Heart right ventricle (tissue), 16 donors: ENCODE measurements around the gene SRSF6. TPM values are rescaled to one million over a fixed set of nuclear protein-coding genes. Genes with fewer than 3 reads are reported as not detected.

Source experiments
- ATAC-seq, 8 donors: fragments of 200-7000 bp; cut with Tn5 transposase; one replicate each; pipeline ENCODE4 v1.9.1; 2020; ENCODE audit warnings: mild to moderate bottlenecking in 8 of 8, moderate library complexity in 8 of 8, moderate number of reproducible peaks in 1 of 8
- DNase-seq, 2 donors: peaks; one replicate each; pipeline ENCODE4 v3.0.0-alpha.2; 2020
- H3K27ac ChIP-seq, 10 donors: fragments of 200-600 bp; sonication (generic) in 2 of 10; one replicate each; pipeline versions ENCODE4 v1.5.0 to v1.8.0; 2020 to 2022; ENCODE audit warnings: mild to moderate bottlenecking in 3 of 10
- H3K27me3 ChIP-seq, 7 donors: fragments of 200-600 bp; one replicate each; pipeline ENCODE4 v1.8.0; 2021 to 2022; ENCODE audit warnings: mild to moderate bottlenecking in 2 of 7
- H3K36me3 ChIP-seq, 9 donors: fragments of 200-600 bp; sonication (generic) in 1 of 9; one replicate each; pipeline versions ENCODE4 v1.5.0 to v1.8.0; 2020 to 2022; ENCODE audit warnings: mild to moderate bottlenecking in 2 of 9
- H3K4me1 ChIP-seq, 9 donors: fragments of 200-600 bp; sonication (generic) in 1 of 9; one replicate each; pipeline versions ENCODE4 v1.5.0 to v1.8.0; 2020 to 2022; ENCODE audit warnings: mild to moderate bottlenecking in 4 of 9
- H3K4me3 ChIP-seq, 10 donors: fragments of 200-600 bp; sonication (generic) in 2 of 10; one replicate each; pipeline versions ENCODE4 v1.5.0 to v1.8.0; 2020 to 2022; ENCODE audit warnings: mild to moderate bottlenecking in 7 of 10, moderate library complexity in 2 of 10
- H3K9me3 ChIP-seq, 11 donors: fragments of 200-600 bp in 10 of 11; sonication (generic) in 2 of 11; one replicate each; pipeline versions ENCODE4 v1.5.0 to v1.8.0; 2013 to 2022; ENCODE audit warnings: mild to moderate bottlenecking in 2 of 11, control low read depth in 1 of 11, moderate library complexity in 1 of 11
- WGBS, 2 donors: extraction: QIAGEN DNeasy Blood & Tissue Kit; methylation state at CpG; one replicate each; pipeline ENCODE4 v1.1.7; 2013; ENCODE audit warnings: inconsistent platforms in 1 of 2; 5-methylcytosine and 5-hydroxymethylcytosine counted together
- intact Hi-C, 10 donors: fragments of 100-400 bp; cut with DNase I; formaldehyde crosslinking; loops; one replicate each; pipeline versions ENCODE4 v1.11.1 to v1.14.2; 2022
- polyA plus RNA-seq, 2 donors: library from polyadenylated mRNA; stranded (reverse); fragments of 200-250 nt; gene quantifications; one replicate each; pipeline ENCODE4 v1.2.3, GENCODE V29; 2013
- total RNA-seq, 10 donors: library from RNA; stranded (reverse); fragmentation: NEBNext Ultra II Directional in 3 of 10; extraction: Animal tissue kit (Norgen Biotek cat#: 25700) in 3 of 10; gene quantifications; one replicate each; pipeline versions ENCODE4 v1.2.1 to v1.2.4, GENCODE V29; 2021 to 2023
- TF ChIP-seq, protein P1 (sequence below), 9 donors: fragments of 200-600 bp; sonication (generic) in 2 of 9; IDR thresholded peaks; one replicate each; pipeline versions ENCODE4 v1.5.0 to v1.8.0; 2021 to 2022; ENCODE audit warnings: antibody characterized with exemption in 9 of 9, mild to moderate bottlenecking in 5 of 9, moderate library complexity in 1 of 9
- donor health status: Arrhythmogenic right ventricular cardiomyopathy.
- donor health status: ischemic (EF 13 %, LVEDD 7.1; RV severe dilation, severe dysfunction).
- donor health status: healthy with polysubstance abuse.
- donor health status: DM: no; HTN: yes; CAD: no.
- donor health status: DM: no; HTN: no; CAD: no.
- donor health status: ischemic (EF 25% LVEDD 6.9; RV normal size, moderate dysfunction).
- donor health status: ischemic (EF 25% LVEDD 5.7; RV mildly dilated, moderate dysfunction).
- donor health status: healthy.
- donor health status: DM: yes; HTN: yes; CAD: no.
- donor health status: Ischemic cardiomyopathy.
- donor health status: ischemic (EF 35%, LVEDD 5.7; RV mildly dilated, moderate dysfunction).
- donor health status: nonischemic (EF 11% LVEDD 7.7; RV severe dilation, severe dysfunction).
- donor health status: DM: yes; HTN: yes; CAD: no.
- donor health status: PGD.
- donor health status: ischemic (EF 29% LVEDD 5.4; RV normal size, mild dysfunction).
- donor health status: nonischemic (EF 23%, LVEDD 6.1; RV moderate dilation, normal function).

Gene SRSF6
- total and polyA plus RNA-seq, 12 donors, result 27.9 to 86.6 (median 47.8) TPM

DNA sequence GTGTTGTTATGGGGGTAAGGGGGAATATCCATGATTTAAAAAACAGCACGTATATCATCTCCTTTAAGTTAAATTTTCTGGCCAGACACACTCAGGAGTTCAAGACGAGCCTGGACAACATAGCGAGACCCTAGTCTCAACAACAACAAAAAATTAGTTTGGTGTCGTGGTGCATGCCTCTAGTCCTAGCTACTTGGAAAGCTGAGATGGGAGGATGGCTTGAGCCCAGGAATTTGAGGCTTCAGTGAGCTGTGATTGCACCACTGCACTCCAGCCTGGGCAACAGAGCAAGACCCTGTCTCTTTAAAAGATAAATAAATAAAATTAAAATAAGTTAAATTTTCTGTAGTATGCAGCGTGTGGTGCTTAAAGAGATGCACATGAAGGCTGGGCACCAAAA lies 31.5 kb upstream of the SRSF6 start:
- intact Hi-C loops, result no loop called here
- Histone ChIP-seq H3K9me3 (peaks cover 0 to 8% (median 0%) of the 10 kb centered on the region in 11 donors), H3K27ac (no peak overlapping the region), H3K36me3 (no peaks in the 10 kb centered on the region), H3K4me3 (no peak overlapping the region), H3K4me1 (no peaks in the 10 kb centered on the region), H3K27me3 (peaks cover 0 to 11% (median 0%) of the 10 kb centered on the region in 7 donors)
- ATAC-seq (no peak), DNase-seq (no peak)
- WGBS, 2 donors, result 85 to 87% methylated on average over 5 of the region's 5 CpGs
- TF ChIP-seq, protein P1, sequence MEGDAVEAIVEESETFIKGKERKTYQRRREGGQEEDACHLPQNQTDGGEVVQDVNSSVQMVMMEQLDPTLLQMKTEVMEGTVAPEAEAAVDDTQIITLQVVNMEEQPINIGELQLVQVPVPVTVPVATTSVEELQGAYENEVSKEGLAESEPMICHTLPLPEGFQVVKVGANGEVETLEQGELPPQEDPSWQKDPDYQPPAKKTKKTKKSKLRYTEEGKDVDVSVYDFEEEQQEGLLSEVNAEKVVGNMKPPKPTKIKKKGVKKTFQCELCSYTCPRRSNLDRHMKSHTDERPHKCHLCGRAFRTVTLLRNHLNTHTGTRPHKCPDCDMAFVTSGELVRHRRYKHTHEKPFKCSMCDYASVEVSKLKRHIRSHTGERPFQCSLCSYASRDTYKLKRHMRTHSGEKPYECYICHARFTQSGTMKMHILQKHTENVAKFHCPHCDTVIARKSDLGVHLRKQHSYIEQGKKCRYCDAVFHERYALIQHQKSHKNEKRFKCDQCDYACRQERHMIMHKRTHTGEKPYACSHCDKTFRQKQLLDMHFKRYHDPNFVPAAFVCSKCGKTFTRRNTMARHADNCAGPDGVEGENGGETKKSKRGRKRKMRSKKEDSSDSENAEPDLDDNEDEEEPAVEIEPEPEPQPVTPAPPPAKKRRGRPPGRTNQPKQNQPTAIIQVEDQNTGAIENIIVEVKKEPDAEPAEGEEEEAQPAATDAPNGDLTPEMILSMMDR (IDR thresholded peaks at IDR 0.05), result no peak

DNA sequence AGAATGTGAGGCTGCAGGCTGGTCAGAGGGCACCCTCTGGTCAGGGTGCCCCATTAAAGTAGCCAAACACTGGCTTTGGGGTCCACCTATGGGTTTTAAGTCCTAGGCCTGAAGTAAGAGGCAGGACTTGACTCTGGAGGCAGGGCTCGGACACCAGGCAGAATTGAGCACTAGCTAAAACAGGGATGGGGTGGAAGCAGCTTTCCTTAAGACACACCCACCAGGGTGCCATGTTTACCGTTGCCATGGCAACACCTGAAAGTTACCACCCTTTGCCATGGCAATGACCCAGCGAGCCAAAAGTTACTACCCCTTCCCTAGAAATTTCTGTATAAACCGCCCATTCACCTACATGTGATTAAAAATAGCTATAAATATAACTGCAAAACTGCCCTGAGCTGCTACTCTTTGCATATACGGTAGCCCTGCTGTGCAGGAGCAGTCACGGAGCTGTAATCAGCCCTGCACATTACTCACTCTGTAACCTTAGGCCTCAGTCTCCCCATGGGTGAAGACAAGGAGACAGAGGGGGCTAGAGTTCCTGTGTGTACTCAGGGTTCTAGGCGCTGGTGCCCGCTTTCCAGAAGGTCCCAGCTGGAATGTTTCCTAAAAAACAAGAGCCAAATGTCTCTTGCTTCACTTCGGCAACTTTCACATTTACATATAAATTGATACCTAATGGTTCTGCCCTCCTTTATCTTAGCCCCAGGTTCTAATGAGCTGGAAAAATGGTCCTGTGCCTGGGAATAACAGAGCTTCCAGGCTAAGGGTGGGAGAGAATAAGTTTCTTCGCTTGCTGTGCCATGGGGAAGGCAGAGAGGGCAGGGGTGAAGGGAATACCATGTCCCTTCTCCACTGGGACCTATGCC lies 27.2 kb upstream of the SRSF6 start:
- DNase-seq, result no peak
- Histone ChIP-seq H3K36me3 (no peaks in the 10 kb centered on the region), H3K4me3 (no peak overlapping the region), H3K27ac (no peak overlapping the region), H3K9me3 (peaks cover 0 to 4% (median 0%) of the 10 kb centered on the region in 11 donors), H3K4me1 (no peaks in the 10 kb centered on the region), H3K27me3 (peaks cover 0 to 7% (median 0%) of the 10 kb centered on the region in 7 donors)
- 42% methylated on average over 10 of the region's 10 CpGs for WGBS, 2 donors
- TF ChIP-seq, protein P1 (IDR thresholded peaks at IDR 0.05), result no peak
- ATAC-seq, result no peak
- intact Hi-C loops, result no loop called here

DNA sequence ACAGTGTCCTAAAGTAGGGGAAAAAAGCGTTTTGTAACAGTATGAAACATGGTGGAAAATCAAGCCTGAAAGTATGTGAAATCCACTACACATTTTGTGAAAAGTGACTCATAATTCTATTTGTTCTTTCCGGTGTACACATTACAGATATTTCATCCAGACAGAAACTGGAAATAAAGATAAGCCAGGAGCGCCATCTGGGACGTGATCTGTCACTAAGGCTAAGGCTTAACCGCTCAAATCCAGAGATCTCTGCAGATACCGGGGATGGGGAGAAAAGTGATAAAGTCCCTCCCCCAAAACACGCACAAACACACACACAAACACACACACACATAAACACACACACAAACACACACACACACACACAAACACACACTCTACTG lies 26.6 kb upstream of the SRSF6 start:
- no peak overlapping the region for H3K27ac ChIP-seq
- no peak for DNase-seq

DNA sequence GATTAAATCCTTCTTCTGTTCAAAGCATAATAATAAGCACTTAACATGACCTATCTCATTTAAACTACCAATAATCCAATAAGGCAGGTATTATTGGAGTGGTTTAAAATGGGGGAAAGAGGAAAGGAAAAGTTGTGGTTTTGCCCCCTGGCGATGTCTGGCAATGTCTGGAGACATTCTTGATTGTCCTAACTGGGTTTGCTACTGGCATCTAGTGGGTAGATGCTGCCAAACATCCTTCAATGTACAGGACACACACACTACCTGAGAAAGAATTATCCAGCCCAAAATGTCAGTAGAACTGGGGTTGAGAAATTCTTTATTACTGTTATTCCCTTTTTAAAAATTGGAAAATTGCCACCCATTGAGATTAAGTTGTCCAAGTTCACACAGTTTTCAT lies 25.2 kb upstream of the SRSF6 start:
- Histone ChIP-seq H3K4me3 (no peak overlapping the region), H3K9me3 (peaks cover 0 to 4% (median 0%) of the 10 kb centered on the region in 11 donors), H3K27ac (no peak overlapping the region), H3K4me1 (no peaks in the 10 kb centered on the region), H3K27me3 (peaks cover 0 to 14% (median under 1%) of the 10 kb centered on the region in 7 donors), H3K36me3 (no peaks in the 10 kb centered on the region)
- no peak for DNase-seq
- TF ChIP-seq, protein P1 (IDR thresholded peaks at IDR 0.05), result no peak
- no peak for ATAC-seq
- intact Hi-C loops, result no loop called here
- 84 to 94% methylated on average over 1 of the region's 1 CpG for WGBS, 2 donors

More for the DNA sequence above, 26.6 kb upstream of the SRSF6 start:
- Histone ChIP-seq H3K9me3 (peaks cover 0 to 4% (median 0%) of the 10 kb centered on the region in 11 donors), H3K36me3 (no peaks in the 10 kb centered on the region), H3K4me3 (no peak overlapping the region), H3K4me1 (no peaks in the 10 kb centered on the region), H3K27me3 (peaks cover 0 to 13% (median 0%) of the 10 kb centered on the region in 7 donors)
- TF ChIP-seq, protein P1 (IDR thresholded peaks at IDR 0.05), result no peak
- WGBS, 2 donors, result 68 to 73% methylated on average over 7 of the region's 7 CpGs
- no peak for ATAC-seq
- intact Hi-C loops, result no loop called here
